GM19099 (cell line): ENCODE results near the gene BRINP1.

Source experiments
- POLR2A ChIP-seq: IDR thresholded peaks from 3 replicates; pipeline ENCODE4 v1.6.1; 2011; ENCODE audit warnings: low read depth; ENCODE audit not compliant: insufficient read length; ENCODE audit errors: extremely low read depth

Gene BRINP1

DNA sequence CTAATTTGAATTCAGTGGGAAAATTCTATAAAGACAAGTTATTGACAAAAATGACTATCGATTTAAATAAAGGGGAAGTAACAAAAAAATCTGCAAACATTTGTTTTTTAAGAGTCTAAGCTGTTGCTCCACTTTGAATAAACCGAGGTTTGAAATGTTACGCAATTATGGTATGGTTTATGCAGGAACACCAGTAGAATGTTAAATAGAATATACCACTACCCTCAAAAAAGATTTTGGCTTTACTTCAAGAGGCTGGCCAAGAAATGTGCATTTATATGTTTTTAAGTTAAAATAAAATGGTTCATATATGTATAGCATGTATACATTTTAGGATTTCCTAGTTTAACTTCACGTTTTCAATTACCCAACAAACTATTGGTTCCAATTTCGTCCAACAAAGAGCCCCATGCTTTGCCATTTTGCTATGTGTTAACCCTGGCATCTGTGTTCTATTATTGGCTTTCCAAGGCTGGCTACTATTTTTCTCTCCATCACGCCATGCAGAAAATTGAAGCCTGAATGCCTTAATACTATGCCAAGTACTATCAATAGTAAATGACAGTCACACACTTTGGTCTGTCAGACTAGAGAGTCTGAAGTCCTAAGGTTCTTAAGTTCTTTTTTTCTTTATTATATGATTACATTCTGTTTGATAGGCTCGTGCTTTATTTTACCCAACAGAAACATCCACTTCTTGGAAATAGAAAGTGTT lies 171.2 kb downstream of the BRINP1 start:
- no peak for TF ChIP-seq POLR2A

DNA sequence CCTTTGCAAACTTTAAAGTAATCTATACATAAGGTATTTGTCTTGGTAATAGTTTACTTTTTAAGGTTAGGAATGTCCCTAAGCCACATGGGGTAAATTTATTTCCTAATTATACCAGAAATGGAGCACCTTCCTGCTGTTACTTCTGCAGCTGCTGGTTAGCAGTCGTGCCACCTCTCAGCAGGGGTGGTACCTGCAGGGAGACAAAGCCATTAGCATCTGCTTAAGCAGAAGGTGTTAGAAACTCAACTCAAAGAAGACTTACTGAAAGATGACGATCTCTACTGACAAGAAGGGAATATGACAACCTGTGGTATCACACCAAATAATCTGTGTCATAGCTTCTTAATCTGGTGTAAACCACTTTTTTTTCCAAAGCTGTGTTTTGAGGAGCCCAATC lies 173.7 kb downstream of the BRINP1 start:
- TF ChIP-seq POLR2A = no peak

DNA sequence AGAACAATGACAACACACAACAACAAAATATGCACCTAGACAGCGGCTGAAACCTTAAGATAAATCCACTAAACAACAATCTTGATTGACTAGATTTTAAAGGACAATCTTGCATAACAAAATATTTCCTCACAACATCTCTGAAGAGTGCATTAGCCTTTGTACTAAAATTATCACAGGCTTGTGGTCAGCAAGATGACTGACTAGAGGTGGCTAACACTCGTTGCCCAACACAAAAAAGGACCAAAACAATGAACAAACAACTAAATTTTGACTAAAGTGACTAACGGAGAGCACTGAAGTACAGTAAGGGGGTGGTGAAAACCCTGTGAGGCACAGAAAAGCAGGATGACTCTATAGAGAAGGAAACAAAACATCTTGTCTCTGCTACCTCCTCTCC lies 183.9 kb downstream of the BRINP1 start:
- no peak for TF ChIP-seq POLR2A

DNA sequence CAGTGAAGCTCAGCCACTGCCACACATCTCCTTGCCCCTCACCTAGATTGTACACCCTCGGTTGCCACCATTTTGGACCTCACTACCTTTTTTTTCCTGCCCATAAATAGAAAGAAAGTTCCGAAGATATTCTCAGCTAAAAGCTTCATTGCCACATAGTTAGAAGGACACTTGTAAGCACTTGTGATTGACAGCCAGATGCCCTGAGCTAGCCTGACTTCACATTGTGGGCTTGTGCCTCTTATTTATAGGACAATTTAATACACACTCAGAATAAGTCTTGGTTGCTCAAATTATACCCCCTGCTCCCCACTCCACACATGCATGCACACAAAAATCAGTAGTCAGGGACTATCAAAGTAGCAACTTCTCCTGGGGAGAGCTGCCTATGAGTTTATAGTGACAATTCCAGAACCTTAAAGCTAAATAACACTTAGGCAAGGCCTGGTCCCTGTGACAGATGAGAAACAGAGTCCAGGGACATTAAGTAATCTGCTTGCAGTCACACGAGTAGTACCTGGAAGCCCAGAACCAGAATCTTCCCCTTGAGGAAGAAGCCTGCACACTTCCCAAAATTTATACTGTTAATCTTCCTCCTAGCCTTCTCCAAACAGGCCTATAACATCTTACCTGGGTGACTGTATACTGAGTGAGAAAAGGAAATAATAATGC lies 184.8 kb downstream of the BRINP1 start:
- TF ChIP-seq POLR2A = no peak

DNA sequence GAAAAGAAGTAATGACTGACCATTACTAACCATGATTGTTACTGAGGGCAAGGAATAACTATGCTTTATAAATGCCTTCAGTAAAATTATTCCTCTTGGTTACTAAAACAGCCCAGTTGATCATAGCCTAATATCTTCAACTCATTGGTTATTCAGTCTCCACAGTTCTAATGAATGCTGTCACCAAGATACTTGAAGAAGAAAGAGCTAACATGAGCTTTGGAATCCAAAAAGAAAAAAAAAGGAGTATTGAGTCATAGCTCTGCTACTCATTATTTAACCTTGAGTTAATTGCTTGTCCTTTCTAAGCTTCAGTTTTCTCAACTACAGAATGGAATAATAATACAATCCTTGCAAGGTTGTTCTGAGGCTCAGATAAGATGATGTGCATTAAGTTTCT lies 187.7 kb downstream of the BRINP1 start:
- no peak for TF ChIP-seq POLR2A

DNA sequence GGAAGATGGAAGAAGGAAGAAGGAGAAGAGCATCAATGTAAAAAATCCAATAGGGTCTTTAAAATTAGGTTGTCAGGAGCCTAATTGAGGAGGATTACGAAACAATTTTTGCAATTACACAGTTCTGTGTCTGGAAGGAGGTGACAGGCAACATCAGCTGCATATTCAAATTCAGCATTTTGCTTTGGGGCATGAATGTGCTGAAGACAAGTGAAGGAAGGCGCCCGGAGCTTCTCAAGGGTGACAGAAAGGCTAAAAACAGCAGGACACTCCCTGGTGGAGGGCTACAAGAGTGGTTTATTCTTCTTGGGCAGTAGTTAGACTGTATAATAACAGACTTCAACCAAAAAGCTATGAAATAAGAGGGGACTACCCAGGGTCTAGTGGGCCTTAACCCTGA lies 188.3 kb downstream of the BRINP1 start:
- TF ChIP-seq POLR2A = no peak

DNA sequence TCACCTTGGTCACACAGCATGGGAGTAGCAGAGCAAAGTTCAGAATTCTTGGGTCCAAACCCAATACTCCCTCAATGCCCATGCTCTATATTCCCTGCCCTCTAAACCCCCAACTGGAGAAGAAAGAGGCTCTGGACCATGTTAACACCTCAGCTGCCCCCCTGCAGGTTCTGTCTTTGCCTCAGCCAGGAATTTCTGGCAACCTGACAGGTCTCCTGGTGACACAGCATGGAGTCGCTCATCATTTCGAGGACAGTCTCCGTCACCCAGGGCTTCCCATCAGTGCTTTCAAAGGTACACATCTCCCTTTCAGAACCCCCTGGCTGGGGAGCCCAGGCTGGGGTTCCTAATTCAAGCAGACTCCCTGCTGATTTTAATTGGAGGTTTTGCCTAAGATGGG lies 189.5 kb downstream of the BRINP1 start:
- no peak for TF ChIP-seq POLR2A

DNA sequence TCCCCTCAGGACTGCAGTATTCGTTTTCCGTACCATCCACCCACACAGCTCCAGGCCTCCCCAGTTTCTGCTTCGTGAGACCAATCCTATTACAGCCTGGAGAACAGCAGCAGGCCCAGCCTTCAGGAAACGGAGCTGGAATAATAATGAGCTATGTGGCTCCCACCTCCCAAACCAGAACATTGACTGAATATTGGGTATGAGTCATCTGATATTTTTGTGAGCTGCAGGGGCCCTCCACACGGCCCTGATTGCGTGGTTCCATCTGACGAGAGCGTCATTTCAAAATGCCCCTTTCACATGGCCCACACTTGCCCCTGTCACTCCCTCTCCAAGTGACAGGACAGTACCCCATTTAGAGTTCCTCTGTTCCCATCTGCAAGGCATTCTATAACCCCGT lies 192.0 kb downstream of the BRINP1 start:
- no peak for TF ChIP-seq POLR2A

DNA sequence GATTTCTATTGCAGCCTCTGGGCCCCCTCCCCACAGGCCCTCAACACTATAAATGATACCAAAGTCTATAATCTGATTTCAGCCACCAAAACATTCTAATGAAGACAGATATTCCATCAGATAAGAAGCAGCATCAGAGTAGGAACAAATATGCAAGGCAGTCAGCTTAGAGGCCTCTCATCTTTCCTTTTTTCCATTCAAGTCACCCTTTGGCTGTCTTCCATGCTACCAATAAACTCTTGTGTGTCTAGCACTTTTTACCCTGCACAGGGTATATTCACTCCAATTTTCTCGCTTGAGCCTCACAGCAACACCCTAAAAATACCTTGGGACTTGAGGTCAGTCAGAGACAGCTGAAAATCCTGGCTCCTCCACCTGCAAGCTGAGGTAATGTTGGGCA lies 193.7 kb downstream of the BRINP1 start:
- TF ChIP-seq POLR2A = no peak

DNA sequence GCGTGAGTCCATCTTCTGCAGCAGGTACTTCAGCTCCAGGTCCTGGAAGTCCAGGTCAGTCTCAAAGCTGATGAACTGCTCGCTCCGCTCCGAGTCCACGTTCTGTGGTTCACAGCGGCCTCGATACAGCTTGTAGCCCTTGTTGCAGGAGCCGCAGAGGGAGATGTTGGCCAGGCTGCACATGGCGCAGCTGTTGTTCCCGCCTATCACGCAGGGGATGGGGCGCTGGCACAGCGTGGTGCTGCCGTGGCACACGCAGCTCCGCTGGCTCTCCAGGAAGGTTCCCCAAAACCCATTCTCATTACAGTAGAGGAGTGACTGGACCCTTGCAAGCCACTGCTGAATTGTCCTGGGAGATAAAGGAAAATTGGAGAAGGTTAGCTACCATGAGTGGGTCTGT lies 201.4 kb downstream of the BRINP1 start:
- no peak for TF ChIP-seq POLR2A

DNA sequence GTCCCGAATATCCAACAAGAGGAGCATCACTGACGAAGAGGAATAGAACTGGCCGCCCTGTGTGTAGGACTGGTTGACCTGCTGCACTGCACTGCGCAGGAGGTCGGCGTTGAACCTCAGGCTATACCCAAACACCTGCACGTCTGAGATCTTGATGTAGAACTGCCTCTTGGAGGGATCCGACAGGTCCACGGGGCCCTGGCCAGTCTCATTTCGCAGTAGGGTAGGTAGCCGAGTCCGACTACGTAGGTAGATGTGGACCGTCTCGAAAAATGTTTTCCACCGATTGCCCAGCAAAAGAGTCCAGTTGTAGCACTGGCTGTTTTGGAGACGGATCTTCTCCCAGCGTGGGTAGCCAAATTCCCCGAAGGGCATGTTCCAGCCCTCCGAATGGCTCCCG lies 202.0 kb downstream of the BRINP1 start:
- TF ChIP-seq POLR2A = no peak

DNA sequence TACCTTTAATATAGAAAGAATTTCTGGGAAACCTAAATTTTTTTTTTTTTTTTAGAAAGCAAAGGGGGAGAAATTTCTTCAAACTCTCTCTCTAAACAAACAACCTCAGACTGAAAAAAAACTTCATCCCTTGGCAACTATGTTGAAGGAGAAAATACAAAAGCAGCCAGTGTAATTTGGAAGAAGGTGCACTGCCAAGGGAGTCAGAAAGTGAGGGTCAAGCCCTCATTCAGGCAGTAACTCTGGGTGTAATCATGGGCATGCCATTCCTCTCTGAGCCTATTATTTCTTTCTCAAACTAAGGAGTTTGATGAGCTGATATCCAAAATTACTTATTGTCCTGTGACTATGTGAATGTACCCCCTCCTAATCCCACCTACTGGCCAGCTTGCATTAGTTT lies 203.1 kb downstream of the BRINP1 start:
- TF ChIP-seq POLR2A = no peak

DNA sequence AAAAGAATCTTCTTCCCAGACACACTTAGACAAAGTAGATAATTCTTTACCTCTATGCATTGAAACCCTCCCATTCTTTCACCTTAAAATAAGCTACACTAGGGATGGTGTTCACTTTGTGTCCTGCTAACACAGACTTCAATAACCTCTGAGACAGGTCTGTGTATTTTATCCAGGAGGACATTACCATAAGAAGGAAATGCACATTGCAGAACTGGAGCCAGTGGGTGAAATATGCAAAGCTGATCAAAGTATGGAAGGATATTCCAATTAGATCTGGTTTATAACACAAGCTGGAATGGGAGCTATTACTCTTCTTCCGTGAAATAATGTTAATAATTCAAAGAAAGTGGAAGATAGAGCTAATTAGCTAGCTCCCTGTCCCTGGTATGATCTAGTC lies 204.1 kb downstream of the BRINP1 start:
- no peak for TF ChIP-seq POLR2A

DNA sequence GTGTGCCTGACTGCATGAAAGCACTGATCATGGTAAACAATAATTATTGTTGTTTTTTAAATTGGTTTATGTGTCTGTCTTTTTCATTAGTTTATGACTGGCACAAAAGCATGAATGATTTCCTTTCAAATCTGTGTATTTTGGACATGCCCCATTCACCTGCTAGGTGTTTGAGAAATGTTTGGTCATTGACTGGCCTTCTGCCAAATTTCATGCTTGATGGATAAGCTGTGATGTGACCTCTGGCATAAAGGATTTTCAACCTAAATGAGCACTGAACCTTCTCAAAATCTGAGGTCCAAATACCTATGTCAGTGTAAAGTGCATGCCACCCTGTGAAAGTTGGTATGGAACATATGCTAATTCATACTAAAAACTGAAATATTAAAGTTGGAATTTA lies 204.5 kb downstream of the BRINP1 start:
- TF ChIP-seq POLR2A = no peak

DNA sequence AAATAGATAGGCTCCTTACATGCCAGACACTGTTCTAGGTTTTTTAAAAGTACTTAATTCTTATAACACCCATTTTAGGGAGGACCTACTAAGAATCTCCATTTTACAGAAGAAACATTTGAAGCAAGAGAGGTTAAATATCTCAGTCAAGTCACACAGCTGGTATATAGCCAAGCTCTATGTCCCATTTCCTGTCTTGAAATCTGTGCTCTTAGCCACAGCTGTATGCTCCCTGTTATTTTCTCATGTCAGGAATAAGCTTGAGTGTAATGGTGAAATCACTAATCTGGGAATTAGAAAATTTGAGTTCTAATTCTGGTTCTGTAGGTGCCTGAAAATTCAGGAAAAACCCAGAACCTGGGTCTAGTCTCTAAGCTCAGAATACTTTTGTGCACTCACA lies 208.7 kb downstream of the BRINP1 start:
- no peak for TF ChIP-seq POLR2A

DNA sequence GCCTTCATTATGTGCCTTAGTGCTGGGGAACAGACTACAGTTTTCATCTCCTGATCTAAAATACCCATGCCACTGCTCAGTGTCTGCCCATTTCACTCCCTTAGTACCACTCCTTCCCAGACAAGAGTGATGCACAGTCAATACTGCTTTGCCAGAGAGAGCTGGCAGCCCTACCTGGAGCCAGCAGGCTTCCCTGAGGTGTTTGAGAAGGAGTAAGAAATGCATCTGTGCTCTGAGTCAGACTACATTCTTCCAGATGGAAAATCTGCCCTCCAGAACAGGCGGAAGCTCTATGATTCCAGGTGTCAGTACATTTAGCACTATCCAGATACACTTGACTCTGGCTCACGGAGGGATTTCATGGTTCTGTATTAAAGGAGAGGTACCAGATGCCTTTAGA lies 209.8 kb downstream of the BRINP1 start:
- no peak for TF ChIP-seq POLR2A

DNA sequence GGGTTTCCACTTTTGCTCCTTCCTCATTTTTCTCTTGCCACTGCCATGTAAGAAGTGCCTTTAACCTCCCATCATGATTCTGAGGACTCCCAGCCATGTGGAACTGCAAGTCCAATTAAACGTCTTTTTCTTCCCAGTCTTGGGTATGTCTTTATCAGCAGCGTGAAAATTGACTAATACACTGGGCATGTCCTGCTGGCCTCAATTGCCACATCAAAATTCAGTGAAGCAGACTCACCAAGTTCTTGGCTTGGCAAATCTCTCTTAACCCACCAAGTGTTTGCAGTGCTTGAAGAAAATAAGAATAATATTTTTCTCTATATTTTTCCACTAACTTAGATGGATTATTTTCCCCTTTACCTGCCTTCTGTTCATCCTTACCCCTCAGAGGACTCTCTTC lies 212.0 kb downstream of the BRINP1 start:
- TF ChIP-seq POLR2A = no peak
